Activated naive CD8-positive, alpha-beta T cell treated with anti-CD3 and anti-CD28 coated beads, Interleukin-2, amount 50 U/mL, for 24 hours (primary cell): Measurements from ENCODE around the gene NFKB2.

ENCODE experiments used
- ATAC-seq: fragments of 150-1000 bp; cut with Tn5 transposase; one replicate; pipeline ENCODE4 v1.10.0; 2021
- DNase-seq: peaks from one replicate; pipeline ENCODE4 v3.0.0; 2021
- H3K27ac Mint-ChIP-seq: one replicate; pipeline ENCODE4 v1.8.0; 2021; ENCODE audit warnings: mild to moderate bottlenecking, mixed read lengths
- H3K27me3 Mint-ChIP-seq: one replicate; pipeline ENCODE4 v1.8.0; 2021; ENCODE audit warnings: mixed read lengths
- H3K36me3 Mint-ChIP-seq: one replicate; pipeline ENCODE4 v1.8.0; 2021; ENCODE audit warnings: low read depth, mixed read lengths
- H3K4me1 Mint-ChIP-seq: one replicate; pipeline ENCODE4 v1.8.0; 2021; ENCODE audit warnings: mixed read lengths
- H3K4me3 Mint-ChIP-seq: one replicate; pipeline ENCODE4 v1.8.0; 2021; ENCODE audit warnings: mild to moderate bottlenecking, moderate library complexity, mixed read lengths
- H3K9me3 Mint-ChIP-seq: one replicate; pipeline ENCODE4 v1.8.0; 2021; ENCODE audit warnings: mixed read lengths

Gene NFKB2

DNA sequence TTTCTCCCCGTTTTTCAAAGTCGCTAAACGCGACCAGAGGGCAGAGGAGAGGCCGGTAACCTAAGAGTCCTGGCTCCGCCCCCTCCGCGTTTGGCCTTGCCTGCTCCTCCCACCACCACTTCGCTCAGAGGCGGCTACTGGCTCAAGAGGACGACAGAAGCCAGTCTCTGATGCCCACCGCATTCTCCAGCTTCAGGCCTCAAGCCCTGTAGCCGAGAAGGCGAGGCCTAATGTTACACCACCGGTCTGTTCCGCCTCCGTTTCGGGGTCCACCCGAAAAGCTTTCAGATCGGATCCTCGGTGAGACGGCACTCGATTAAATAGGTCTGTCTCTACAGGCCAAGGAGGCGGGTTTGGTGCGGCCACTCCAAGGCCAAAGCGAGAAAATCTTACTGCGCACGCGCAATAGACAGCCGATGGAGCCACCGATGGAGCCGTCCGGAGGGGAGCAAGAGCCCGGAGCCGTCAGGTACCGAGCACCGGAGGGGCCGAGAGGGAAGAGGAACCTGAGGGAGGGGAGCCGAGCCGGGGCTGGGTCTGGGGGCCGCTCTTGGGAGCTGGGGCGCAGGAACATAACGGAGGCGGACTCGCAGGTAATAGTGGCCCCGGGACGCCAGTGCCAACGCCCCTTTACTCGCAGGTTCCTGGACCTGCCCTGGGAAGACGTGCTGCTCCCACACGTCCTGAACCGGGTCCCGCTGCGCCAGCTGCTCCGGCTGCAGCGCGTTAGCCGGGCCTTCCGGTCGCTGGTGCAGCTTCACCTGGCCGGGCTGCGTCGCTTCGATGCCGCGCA is 25.4 kb downstream of the NFKB2 start, which contains the start of gene FBXL15:
FBXL15 (plus strand) TSS at position 123 of the 793 bp plus-strand sequence; CDS start at position 417, 294 bp downstream.
- peak within 1 kb of the TSS; percentile 97 for H3K27ac Mint-ChIP-seq
- H3K4me1 Mint-ChIP-seq: peaks cover 39% of the 10 kb centered on the region

DNA sequence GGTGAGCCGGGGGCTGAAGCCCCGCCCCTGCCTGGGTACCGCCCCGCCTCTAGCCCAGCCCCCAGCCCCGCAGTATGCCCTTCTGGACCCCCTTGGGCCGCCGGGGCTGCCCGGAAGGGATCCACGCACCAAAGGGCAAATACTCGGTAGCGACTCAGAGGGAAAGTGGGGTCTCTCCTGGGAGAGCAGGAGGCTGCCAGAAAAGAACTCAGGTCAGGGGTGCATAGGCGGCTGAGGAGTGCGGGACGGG is 25.9 kb downstream of the NFKB2 start:
- Mint-ChIP-seq H3K9me3 (no peaks in the 10 kb centered on the region), H3K4me1 (peaks cover 43% of the 10 kb centered on the region), H3K27ac (peak overlapping the region; percentile 97), H3K4me3 (peak overlapping the region; percentile 91), H3K36me3 (peaks cover 8% of the 10 kb centered on the region), H3K27me3 (peaks cover 25% of the 10 kb centered on the region)
- ATAC-seq: no peak
- no peak for DNase-seq

More for the DNA sequence above, 25.4 kb downstream of the NFKB2 start, which contains the start of gene FBXL15:
- no peaks in the 10 kb centered on the region for H3K9me3 Mint-ChIP-seq
- ATAC-seq (peak; percentile 78), DNase-seq (peak; percentile 98)
- H3K27me3 Mint-ChIP-seq: peaks cover 28% of the 10 kb centered on the region
- peak within 1 kb of the TSS; percentile 91 for H3K4me3 Mint-ChIP-seq
- H3K36me3 Mint-ChIP-seq: peaks cover 8% of the 10 kb centered on the region

DNA sequence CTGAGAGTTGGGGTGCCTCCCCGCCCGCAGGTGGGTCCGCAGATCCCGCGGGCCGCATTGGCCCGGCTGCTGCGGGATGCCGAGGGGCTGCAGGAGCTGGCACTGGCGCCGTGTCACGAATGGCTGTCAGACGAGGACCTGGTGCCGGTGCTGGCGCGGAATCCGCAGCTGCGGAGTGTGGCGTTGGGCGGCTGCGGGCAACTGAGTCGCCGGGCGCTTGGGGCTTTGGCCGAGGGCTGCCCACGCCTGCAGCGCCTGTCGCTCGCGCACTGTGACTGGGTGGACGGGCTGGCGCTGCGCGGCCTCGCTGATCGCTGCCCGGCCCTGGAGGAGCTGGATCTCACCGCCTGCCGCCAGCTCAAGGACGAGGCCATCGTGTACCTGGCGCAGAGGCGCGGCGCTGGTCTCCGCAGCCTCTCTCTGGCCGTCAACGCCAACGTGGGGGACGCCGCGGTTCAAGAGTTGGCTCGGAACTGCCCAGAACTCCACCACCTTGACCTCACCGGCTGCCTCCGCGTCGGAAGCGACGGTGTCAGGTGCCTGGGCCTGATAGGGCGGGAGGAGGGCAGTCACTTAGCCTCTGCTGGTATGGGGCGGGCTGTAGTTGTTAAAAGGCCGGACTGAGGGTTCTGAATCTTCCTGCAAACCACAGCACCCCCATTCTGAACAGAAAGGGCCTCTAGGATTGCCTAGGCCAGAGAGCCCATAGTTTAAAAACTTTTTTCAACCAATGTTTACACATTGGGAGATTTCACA is 26.4 kb downstream of the NFKB2 start:
- peak; percentile 3 for ATAC-seq
- Mint-ChIP-seq H3K27me3 (peaks cover 24% of the 10 kb centered on the region), H3K4me1 (peaks cover 48% of the 10 kb centered on the region), H3K4me3 (peak overlapping the region; percentile 91), H3K9me3 (no peaks in the 10 kb centered on the region), H3K27ac (peak overlapping the region; percentile 97), H3K36me3 (peaks cover 8% of the 10 kb centered on the region)
- no peak for DNase-seq

DNA sequence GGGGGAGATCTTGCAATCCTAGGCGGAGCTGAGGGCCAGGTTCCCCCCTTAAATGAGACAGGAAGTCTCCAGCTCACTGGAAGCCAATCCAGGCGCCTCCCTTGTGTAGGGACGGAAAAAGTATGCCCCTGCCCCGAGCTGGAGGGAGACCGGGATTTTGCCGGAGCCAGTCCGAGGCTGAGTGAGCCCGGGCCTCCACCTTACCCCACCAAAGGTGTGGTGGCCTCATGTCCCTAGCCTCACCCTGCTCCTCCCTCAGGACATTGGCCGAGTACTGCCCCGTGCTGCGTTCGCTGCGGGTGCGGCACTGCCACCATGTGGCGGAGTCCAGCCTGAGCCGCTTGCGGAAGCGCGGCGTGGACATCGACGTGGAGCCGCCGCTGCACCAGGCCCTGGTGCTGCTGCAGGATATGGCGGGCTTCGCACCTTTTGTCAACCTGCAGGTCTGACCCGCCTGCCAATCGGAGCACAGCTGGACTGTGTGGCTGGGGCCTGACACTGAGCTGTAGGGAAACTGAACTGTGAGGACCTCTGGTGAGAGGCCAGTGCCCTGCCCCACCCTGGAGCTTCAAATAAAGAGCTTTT is 27.1 kb downstream of the NFKB2 start:
- peaks cover 8% of the 10 kb centered on the region for H3K36me3 Mint-ChIP-seq
- H3K4me3 Mint-ChIP-seq: peak overlapping the region; percentile 91
- ATAC-seq (peak; percentile 11), DNase-seq (peak; percentile 73)
- H3K9me3 Mint-ChIP-seq: no peaks in the 10 kb centered on the region
- H3K4me1 Mint-ChIP-seq: peaks cover 55% of the 10 kb centered on the region
- peaks cover 17% of the 10 kb centered on the region for H3K27me3 Mint-ChIP-seq
- peak overlapping the region; percentile 49 for H3K27ac Mint-ChIP-seq

DNA sequence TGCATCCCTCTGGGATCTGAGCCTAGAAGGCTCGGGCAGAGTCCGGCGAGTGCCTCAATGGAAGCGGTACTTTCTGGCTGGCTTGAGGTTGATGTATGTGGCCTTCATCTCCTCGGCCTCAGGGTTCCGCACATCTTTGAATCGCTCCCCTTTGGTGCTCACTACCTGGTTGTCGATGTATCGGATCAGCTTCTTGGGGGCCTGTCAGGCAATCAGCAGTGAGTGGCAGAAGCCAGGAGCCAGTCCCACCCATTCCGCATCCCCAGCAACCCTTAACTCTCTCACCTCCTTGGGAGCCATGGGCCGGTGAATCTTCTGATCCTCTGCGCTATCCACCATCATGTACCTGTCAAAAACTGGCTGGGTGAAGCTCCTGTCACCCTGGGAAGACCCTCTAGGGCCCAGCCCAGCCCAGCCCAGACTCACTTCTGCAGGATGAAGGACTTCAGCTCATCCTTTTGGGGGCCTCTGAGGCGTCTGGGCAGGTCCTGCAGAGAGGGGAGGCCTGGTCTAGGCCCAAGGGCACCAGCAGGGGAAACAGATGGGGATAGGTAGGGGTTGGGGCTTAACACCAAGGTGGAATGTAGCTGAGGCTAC is 28.0 kb downstream of the NFKB2 start:
- Mint-ChIP-seq H3K27me3 (peaks cover 9% of the 10 kb centered on the region), H3K4me1 (peaks cover 53% of the 10 kb centered on the region), H3K36me3 (peaks cover 8% of the 10 kb centered on the region), H3K4me3 (peak overlapping the region; percentile 21), H3K27ac (no peak overlapping the region), H3K9me3 (no peaks in the 10 kb centered on the region)
- ATAC-seq (no peak), DNase-seq (no peak)

DNA sequence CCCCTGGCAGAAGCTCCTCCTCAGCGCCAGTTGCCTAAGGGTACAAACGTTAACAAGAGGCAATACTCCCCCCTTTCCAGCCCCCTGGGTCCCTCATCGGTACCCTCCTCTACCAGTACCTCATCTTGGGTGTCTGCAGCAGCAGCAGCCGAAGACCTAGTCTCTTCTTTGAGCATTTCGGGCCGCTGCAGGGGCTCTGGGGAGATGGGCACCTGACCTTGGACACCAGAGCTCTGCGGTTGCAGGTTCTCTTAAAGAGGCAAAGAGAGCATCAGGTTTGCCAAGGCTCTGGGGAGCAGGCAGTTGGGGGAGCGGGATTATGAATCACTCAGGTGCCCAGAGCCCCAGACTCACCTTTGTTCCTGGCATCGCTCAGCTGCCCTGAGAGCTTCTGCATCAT is 28.6 kb downstream of the NFKB2 start:
- Mint-ChIP-seq H3K27me3 (peaks cover 5% of the 10 kb centered on the region), H3K4me3 (no peak overlapping the region), H3K9me3 (no peaks in the 10 kb centered on the region), H3K36me3 (peaks cover 8% of the 10 kb centered on the region), H3K27ac (no peak overlapping the region), H3K4me1 (peaks cover 49% of the 10 kb centered on the region)
- DNase-seq (no peak), ATAC-seq (no peak)

DNA sequence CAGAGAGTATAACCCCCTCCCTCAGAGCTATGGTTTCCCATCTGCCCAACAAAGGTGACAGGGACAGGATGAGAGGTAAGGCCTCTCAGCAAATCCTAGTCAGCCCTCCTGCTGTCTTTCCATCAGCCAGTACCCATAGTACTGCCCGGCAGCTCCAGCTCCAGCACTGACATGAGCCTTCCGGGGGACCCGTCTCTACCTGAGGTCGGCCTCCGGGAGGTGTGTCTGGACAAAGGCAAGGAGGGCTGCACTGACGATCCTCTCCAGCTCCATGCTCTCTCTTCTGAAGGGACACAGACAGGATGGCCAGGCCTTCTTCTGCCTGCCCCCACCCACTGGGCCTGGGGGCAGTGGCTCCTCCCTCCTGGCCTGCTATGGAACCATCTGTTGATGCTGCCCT is 29.4 kb downstream of the NFKB2 start:
- Mint-ChIP-seq H3K27ac (no peak overlapping the region), H3K36me3 (peaks cover 8% of the 10 kb centered on the region), H3K27me3 (peaks cover 2% of the 10 kb centered on the region), H3K9me3 (no peaks in the 10 kb centered on the region), H3K4me1 (peaks cover 41% of the 10 kb centered on the region), H3K4me3 (no peak overlapping the region)
- DNase-seq (no peak), ATAC-seq (no peak)

DNA sequence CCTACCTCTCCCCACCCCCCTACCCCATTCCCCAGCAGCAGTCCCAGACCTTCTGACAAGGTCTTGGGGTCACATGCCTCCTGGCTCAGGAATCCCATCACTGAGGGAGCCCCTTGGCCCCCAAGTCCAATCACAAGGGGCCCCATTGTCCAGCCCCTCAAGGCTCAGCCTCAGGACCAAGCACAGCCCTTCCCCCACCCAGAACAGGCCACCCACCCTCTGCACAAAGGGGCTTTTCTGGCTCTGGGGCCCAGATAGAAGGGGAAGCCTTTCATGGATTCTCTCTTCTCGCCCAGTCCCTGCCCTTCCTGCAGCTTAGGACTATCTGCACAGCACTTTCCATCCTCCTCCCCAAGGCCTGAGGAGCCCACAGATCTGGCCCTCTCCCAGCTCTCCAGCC is 29.9 kb downstream of the NFKB2 start:
- Mint-ChIP-seq H3K9me3 (no peaks in the 10 kb centered on the region), H3K4me3 (no peak overlapping the region), H3K36me3 (peaks cover 8% of the 10 kb centered on the region), H3K27ac (no peak overlapping the region), H3K27me3 (peaks cover 2% of the 10 kb centered on the region), H3K4me1 (peaks cover 36% of the 10 kb centered on the region)
- ATAC-seq: no peak
- DNase-seq: no peak

DNA sequence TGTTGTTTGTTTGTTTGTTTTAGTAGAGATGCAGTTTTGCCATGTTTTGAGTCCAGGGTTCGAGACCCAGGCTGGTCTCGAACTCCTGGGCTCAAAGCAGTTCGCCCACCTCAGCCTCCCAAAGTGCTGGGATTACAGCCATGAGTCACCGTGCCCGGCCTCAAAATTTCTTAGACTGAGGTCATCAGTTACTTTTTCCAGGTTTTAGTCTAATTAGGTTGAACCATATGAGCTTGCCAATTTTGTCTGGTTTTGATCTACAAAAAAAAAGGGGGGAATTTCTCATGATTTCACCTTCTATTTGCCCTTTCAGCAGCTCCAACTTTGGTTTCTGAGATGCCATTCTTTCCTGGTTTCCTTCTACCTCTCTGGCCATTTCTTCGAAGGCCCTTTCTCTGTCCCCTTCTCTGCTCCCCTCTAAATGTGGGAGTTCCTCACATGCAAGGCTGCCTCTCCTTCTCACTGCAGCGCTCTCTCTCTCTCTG is 31.3 kb downstream of the NFKB2 start:
- peak overlapping the region; percentile 31 for H3K4me3 Mint-ChIP-seq
- H3K27ac Mint-ChIP-seq: peak overlapping the region; percentile 24
- peaks cover 7% of the 10 kb centered on the region for H3K36me3 Mint-ChIP-seq
- ATAC-seq (no peak), DNase-seq (no peak)
- H3K27me3 Mint-ChIP-seq: no peaks in the 10 kb centered on the region
- H3K9me3 Mint-ChIP-seq: no peaks in the 10 kb centered on the region
- peaks cover 36% of the 10 kb centered on the region for H3K4me1 Mint-ChIP-seq

DNA sequence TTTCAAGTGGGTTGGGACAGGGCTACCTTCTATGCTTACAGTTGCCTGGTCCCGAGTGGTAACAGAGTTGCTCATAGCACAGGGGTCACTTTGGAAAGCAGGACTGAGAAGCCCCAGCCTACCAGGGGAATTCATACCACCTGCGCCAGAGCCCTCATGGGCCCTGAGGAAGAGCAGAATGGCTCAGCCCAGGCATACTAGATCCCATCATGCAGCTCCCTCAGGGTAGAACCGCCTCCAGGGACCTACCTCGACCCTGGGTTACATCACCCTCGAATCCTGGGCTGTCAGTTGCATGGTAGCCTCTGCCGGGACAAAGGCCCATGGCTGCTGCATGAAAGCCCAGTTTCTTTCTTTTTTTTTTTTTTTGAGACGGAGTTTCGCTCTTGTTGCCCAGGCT is 34.0 kb downstream of the NFKB2 start:
- Mint-ChIP-seq H3K27me3 (no peaks in the 10 kb centered on the region), H3K4me3 (no peak overlapping the region)

DNA sequence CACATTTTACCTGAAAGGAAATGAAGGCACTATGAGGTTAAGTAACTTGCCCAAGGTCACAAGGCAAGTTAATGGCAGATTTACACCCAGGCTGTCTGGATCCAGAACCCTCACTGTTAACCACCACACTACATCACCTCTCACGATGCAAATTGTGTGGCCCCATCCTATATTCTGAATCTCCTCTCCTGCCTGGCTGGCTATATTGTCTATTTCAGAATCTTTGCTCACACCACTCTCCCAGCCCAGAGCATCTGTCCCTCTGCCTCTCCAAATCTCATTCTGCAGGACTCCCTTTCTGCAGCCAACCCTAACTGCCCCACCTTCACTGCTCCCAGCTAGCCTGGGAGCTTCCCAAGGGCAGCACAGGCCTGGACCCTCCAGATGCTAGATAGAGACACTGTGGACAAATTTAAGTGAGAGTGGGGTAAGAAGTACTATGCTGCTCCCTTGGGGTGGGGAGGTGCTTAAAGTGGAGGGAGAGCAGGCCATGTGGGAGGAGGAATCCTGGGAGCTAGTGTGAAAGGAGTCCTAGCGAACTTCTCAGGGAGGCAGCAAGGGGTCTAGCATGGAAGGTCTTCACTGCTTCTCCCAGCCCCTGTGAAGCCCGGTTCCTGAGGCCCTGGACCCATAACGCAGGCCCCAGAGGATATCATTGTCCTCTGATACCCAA is 36.1 kb downstream of the NFKB2 start:
- Mint-ChIP-seq H3K9me3 (no peaks in the 10 kb centered on the region), H3K36me3 (peaks cover 3% of the 10 kb centered on the region), H3K4me1 (peaks cover 59% of the 10 kb centered on the region), H3K27me3 (no peaks in the 10 kb centered on the region), H3K4me3 (peak overlapping the region; percentile 85), H3K27ac (peak overlapping the region; percentile 92)
- ATAC-seq (no peak), DNase-seq (no peak)

More for the DNA sequence above, 34.0 kb downstream of the NFKB2 start:
- no peaks in the 10 kb centered on the region for H3K9me3 Mint-ChIP-seq
- DNase-seq: no peak
- H3K4me1 Mint-ChIP-seq: peaks cover 45% of the 10 kb centered on the region
- peaks cover 2% of the 10 kb centered on the region for H3K36me3 Mint-ChIP-seq
- no peak overlapping the region for H3K27ac Mint-ChIP-seq
- ATAC-seq: no peak

DNA sequence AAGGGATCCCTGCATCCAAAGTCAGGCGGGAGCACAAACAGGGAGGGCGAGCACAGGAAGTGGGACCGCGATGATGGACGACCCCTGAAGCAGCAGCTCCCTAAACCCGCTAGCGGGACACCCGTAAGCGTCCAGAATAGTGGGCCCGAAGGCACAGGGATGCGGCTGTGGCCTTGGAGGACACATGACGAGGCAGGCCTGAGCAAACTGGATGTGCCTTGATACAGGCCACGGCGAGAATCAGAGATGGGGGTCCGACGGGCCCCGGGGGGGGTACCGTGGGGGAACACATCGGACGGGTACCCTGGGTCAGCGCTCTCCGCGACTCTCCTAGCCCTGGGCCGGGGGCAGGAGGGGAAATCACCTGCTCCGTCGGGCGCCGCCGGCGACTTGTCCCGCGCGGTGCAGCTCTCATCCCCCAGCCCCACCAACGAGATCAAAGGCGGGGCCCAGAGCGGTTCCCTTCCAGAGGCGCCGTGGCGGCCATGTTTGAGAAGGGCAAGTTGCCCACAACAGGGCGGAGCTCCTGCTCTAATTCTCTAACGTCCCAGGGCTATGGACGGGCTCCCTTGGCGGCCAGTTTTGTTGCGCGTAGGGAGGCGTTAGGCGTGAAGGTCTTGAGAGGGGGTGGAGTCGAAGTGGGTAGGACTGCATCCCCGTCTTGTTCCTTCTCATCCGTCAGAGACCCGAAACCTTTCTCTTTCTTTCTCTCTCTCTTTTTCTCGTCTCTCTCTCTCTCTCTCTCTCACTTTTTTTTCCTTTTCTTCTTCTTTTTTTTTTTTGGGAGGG is 36.9 kb downstream of the NFKB2 start, which contains the start of gene CUEDC2:
CUEDC2 (minus strand) TSS at position 413 of the 789 bp plus-strand sequence. CDS start 7,386 bp downstream, outside the sequence.
- peaks cover 58% of the 10 kb centered on the region for H3K4me1 Mint-ChIP-seq

DNA sequence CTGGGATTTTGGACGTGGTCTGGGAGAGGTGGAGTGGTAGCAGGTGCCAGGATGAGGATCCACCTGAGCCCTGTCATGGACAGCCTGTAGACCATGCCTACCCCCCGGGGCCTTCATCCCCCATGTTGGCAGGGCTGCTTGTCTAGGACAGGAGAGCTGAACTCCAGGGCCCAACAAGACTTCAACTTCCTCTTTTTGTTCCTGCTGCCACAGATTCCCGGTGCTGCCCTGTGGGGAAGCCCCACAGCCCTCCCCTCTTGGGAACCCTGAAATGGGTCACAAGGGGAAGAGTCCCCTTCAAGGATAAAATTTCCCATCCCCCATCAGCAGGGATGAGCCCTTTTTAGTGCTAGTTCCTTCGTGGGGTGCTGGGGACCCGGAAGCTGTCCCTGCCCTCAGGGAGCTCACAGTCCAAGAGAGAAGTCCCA is 38.1 kb downstream of the NFKB2 start:
- peaks cover 61% of the 10 kb centered on the region for H3K4me1 Mint-ChIP-seq
- H3K36me3 Mint-ChIP-seq: peaks cover 14% of the 10 kb centered on the region
- no peaks in the 10 kb centered on the region for H3K9me3 Mint-ChIP-seq
- no peaks in the 10 kb centered on the region for H3K27me3 Mint-ChIP-seq
- peak overlapping the region; percentile 92 for H3K27ac Mint-ChIP-seq
- no peak for DNase-seq
- H3K4me3 Mint-ChIP-seq: peak overlapping the region; percentile 85
- ATAC-seq: no peak

More for the DNA sequence above, 36.9 kb downstream of the NFKB2 start, which contains the start of gene CUEDC2:
- Mint-ChIP-seq H3K9me3 (no peaks in the 10 kb centered on the region), H3K27me3 (no peaks in the 10 kb centered on the region), H3K4me3 (peak within 1 kb of the TSS; percentile 85), H3K36me3 (peaks cover 7% of the 10 kb centered on the region), H3K27ac (peak within 1 kb of the TSS; percentile 92)
- peak; percentile 91 for ATAC-seq
- peak; percentile 99 for DNase-seq
